ENCODE results near the gene ARHGAP35. TPM values are rescaled to one million over a fixed set of nuclear protein-coding genes. Genes with fewer than 3 reads are reported as not detected.
A peak's percentile ranks its signal among the peaks of the same experiment; 100 is the strongest.

The ARHGAP35 gene
- polyA plus RNA-seq, 1 of the 3 experiments (the other 2 are of a cell fraction) = 25.1 TPM

GRCh38 chr19:46859637-46860124 is 1.1 kb upstream of the ARHGAP35 start (continued):
- no peak for TF ChIP-seq IRF3 (IDR thresholded peaks at IDR 0.05; ENCODE audit: low read depth, low read length)
- no peak for TF ChIP-seq RXRA (IDR thresholded peaks at IDR 0.05; ENCODE audit: borderline replicate concordance, low read depth)
- peak; percentile 71; the same call in 1 of the 2 replicates for TF ChIP-seq RCOR1 (IDR thresholded peaks at IDR 0.05; ENCODE audit: low read length)
- no peak for TF ChIP-seq JUND (IDR thresholded peaks at IDR 0.05)
- no peak for TF ChIP-seq CTCF (IDR thresholded peaks at IDR 0.05)
- no peak for TF ChIP-seq FOXJ3 (CRISPR knock-in tag; IDR thresholded peaks at IDR 0.05)
- no peak for TF ChIP-seq NRF1 (IDR thresholded peaks at IDR 0.05; ENCODE audit: low read depth, low read length)
- TF ChIP-seq POLR2AphosphoS5 (IDR thresholded peaks at IDR 0.05; ENCODE audit: low read depth, low read length) = peak; percentile 50; the same call in 1 of the 2 replicates
- TF ChIP-seq ZBTB33 (IDR thresholded peaks at IDR 0.05; ENCODE audit: borderline replicate concordance, low read depth) = no peak
- TF ChIP-seq SIN3A (IDR thresholded peaks at IDR 0.05; ENCODE audit: borderline replicate concordance, low read depth, low read length) = no peak
- TF ChIP-seq YY1 (IDR thresholded peaks at IDR 0.05; ENCODE audit: low read depth) = no peak
- TF ChIP-seq MXI1 (IDR thresholded peaks at IDR 0.05; ENCODE audit: low read depth, low read length) = no peak
- TF ChIP-seq EZH2phosphoT487 (IDR thresholded peaks at IDR 0.05; ENCODE audit: borderline replicate concordance, low read depth) = no peak
- TF ChIP-seq EP300 (IDR thresholded peaks at IDR 0.05; ENCODE audit: borderline replicate concordance in 1 of 2, low read depth in 1 of 2, low read length in 1 of 2) = 0 out of 4 replicates have a peak, but pooled peaks of 1 of the 2 experiments have one; percentile 8
- peak; percentile 87 for TF ChIP-seq PBX3 (IDR thresholded peaks at IDR 0.05)
- no peak for TF ChIP-seq FOSL2 (IDR thresholded peaks at IDR 0.05; ENCODE audit: borderline replicate concordance, low read depth)
- TF ChIP-seq NFIC (IDR thresholded peaks at IDR 0.05; ENCODE audit: borderline replicate concordance) = peak; percentile 87
- peak; percentile 66 for TF ChIP-seq TCF12 (IDR thresholded peaks at IDR 0.05)
- TF ChIP-seq FOXM1 (IDR thresholded peaks at IDR 0.05; ENCODE audit: low read depth) = no peak
- no peak for TF ChIP-seq GATA2 (CRISPR knock-in tag; IDR thresholded peaks at IDR 0.05)
- TF ChIP-seq USF1 (IDR thresholded peaks at IDR 0.05; ENCODE audit: borderline replicate concordance, low read depth) = no peak
